ENCODE data around the gene CHAF1B.
A peak's percentile ranks its signal among the peaks of the same experiment; 100 is the strongest.
"Not testable (repeated sequence)": the region's sequence is repeated elsewhere in the genome, so short reads cannot be mapped to it uniquely, and the experiment has no call there.

Gene CHAF1B

GRCh38 chr21:36385233-36386030, at the start of gene CHAF1B:
CHAF1B (plus strand) TSS chr21:36385392; CDS start chr21:36386137, 745 bp downstream.
- DNase-seq: peak; percentile 47 to 97 (median 68)
- intact Hi-C loops (cut with DNase I): no loop called here

GRCh38 chr21:36337099-36337509, 48.1 kb upstream of the CHAF1B start:
- no peak for DNase-seq
- intact Hi-C loops (cut with DNase I): no loop called here

GRCh38 chr21:36338975-36339374, 46.2 kb upstream of the CHAF1B start:
- intact Hi-C loops (cut with DNase I): no loop called here
- peak in 1 of 10 donors; percentile 42 for DNase-seq

GRCh38 chr21:36342581-36342980, 42.6 kb upstream of the CHAF1B start:
- intact Hi-C loops (cut with DNase I); DNase-seq: not testable (repeated sequence)

GRCh38 chr21:36344931-36345330, 40.3 kb upstream of the CHAF1B start:
- no peak for DNase-seq
- intact Hi-C loops (cut with DNase I): no loop called here

GRCh38 chr21:36347278-36347961, 37.8 kb upstream of the CHAF1B start:
- DNase-seq: no peak
- intact Hi-C loops (cut with DNase I): no loop called here

GRCh38 chr21:36347962-36348328, 37.2 kb upstream of the CHAF1B start:
- intact Hi-C loops (cut with DNase I): no loop called here
- DNase-seq: no peak

GRCh38 chr21:36349315-36349714, 35.9 kb upstream of the CHAF1B start:
- intact Hi-C loops (cut with DNase I): no loop called here
- no peak for DNase-seq

- intact Hi-C loops (cut with DNase I): no loop called here
- no peak for DNase-seq
These were observed 34.8 kb upstream of the CHAF1B start for GRCh38 chr21:36350282-36350910.

GRCh38 chr21:36354918-36355680, 30.1 kb upstream of the CHAF1B start:
- intact Hi-C loops (cut with DNase I): no loop called here

GRCh38 chr21:36355868-36356267, 29.3 kb upstream of the CHAF1B start:
- intact Hi-C loops (cut with DNase I): no loop called here
- no peak for DNase-seq

More at GRCh38 chr21:36354918-36355680, 30.1 kb upstream of the CHAF1B start:
- DNase-seq: no peak

GRCh38 chr21:36359185-36359584, 26.0 kb upstream of the CHAF1B start:
- intact Hi-C loops (cut with DNase I): no loop called here
- no peak for DNase-seq

GRCh38 chr21:36369064-36369685, 16.0 kb upstream of the CHAF1B start:
- DNase-seq: peak in 1 of 10 donors; percentile 68
- intact Hi-C loops (cut with DNase I): no loop called here

GRCh38 chr21:36375994-36376393, 9.2 kb upstream of the CHAF1B start:
- intact Hi-C loops (cut with DNase I): no loop called here
- DNase-seq: no peak

- intact Hi-C loops (cut with DNase I): no loop called here
These were observed 7.8 kb upstream of the CHAF1B start for GRCh38 chr21:36377391-36377842.

GRCh38 chr21:36379251-36379650, 5.9 kb upstream of the CHAF1B start:
- no peak for DNase-seq
- intact Hi-C loops (cut with DNase I): no loop called here

More at GRCh38 chr21:36377391-36377842, 7.8 kb upstream of the CHAF1B start:
- DNase-seq: no peak

GRCh38 chr21:36381841-36382589, 3.2 kb upstream of the CHAF1B start:
- intact Hi-C loops (cut with DNase I): no loop called here
- DNase-seq: no peak

GRCh38 chr21:36382722-36383121, 2.5 kb upstream of the CHAF1B start:
- DNase-seq; intact Hi-C loops (cut with DNase I): not testable (repeated sequence)

GRCh38 chr21:36384885-36385232, 333 bp upstream of the CHAF1B start:
- no peak for DNase-seq
- intact Hi-C loops (cut with DNase I): no loop called here
